ENCODE data around the gene COBL. TPM values are rescaled to one million over a fixed set of nuclear protein-coding genes. Genes with fewer than 3 reads are reported as not detected.

COBL gene
- total RNA-seq, 1 experiment from 2014 or later = 63.6 TPM

- Mint-ChIP-seq H3K27ac (ENCODE audit: unreplicated experiment) (no peak overlapping the region), H3K4me1 (ENCODE audit: low read depth, unreplicated experiment) (peaks cover 9% of the 10 kb centered on the region), H3K4me3 (ENCODE audit: unreplicated experiment) (no peak overlapping the region), H3K9me3 (ENCODE audit: unreplicated experiment) (no peaks in the 10 kb centered on the region), H3K36me3 (ENCODE audit: insufficient read depth, unreplicated experiment) (peaks cover 27% of the 10 kb centered on the region), H3K27me3 (ENCODE audit: insufficient read depth, unreplicated experiment) (no peaks in the 10 kb centered on the region)
- CTCF ChIA-PET = no interaction called here
- TF ChIP-seq CTCF (IDR thresholded peaks at IDR 0.05; ENCODE audit: insufficient read depth in 1 of 2, low read depth in 1 of 2, low read length in 1 of 2, severe bottlenecking in 1 of 2, unreplicated experiment in 1 of 2) = no peak
- Histone ChIP-seq H3K27me3 (replicated peaks; ENCODE audit: control insufficient read depth, insufficient read depth, low read length) (no peaks in the 10 kb centered on the region), H3K4me1 (no peaks in the 10 kb centered on the region), H3K9me3 (no peaks in the 10 kb centered on the region), H3K36me3 (ENCODE audit: control insufficient read depth, insufficient read depth, low read length) (no peaks in the 10 kb centered on the region), H3K4me3 (ENCODE audit: low read depth, low read length) (no peak overlapping the region)
- no TSS peak for BruUV-seq (replicated peaks)
- POLR2A ChIA-PET = no interaction called here
- no peak for DNase-seq
- intact Hi-C loops (cut with micrococcal nuclease; ENCODE audit: unreplicated experiment) = loop anchor here (5.0 to 10.0 kb wide), 2 partner anchors 55 to 152 kb away; no protein-coding TSS in a partner anchor
These were observed 303.9 kb downstream of the COBL start for GRCh38 chr7:51012569-51013217.

GRCh38 chr7:51011710-51012350, 304.8 kb downstream of the COBL start:
- H3K36me3 Mint-ChIP-seq (ENCODE audit: insufficient read depth, unreplicated experiment) = peaks cover 21% of the 10 kb centered on the region
- H3K4me1 Mint-ChIP-seq (ENCODE audit: low read depth, unreplicated experiment) = peaks cover 9% of the 10 kb centered on the region
- CTCF ChIA-PET = no interaction called here
- Histone ChIP-seq H3K9me3 (no peaks in the 10 kb centered on the region), H3K36me3 (ENCODE audit: control insufficient read depth, insufficient read depth, low read length) (no peaks in the 10 kb centered on the region), H3K4me1 (no peaks in the 10 kb centered on the region), H3K27me3 (replicated peaks; ENCODE audit: control insufficient read depth, insufficient read depth, low read length) (no peaks in the 10 kb centered on the region), H3K4me3 (ENCODE audit: low read depth, low read length) (no peak overlapping the region)
- H3K27ac Mint-ChIP-seq (ENCODE audit: unreplicated experiment) = no peak overlapping the region
- H3K9me3 Mint-ChIP-seq (ENCODE audit: unreplicated experiment) = no peaks in the 10 kb centered on the region
- BruUV-seq (replicated peaks) = no TSS peak
- H3K4me3 Mint-ChIP-seq (ENCODE audit: unreplicated experiment) = no peak overlapping the region
- POLR2A ChIA-PET = no interaction called here
- no peaks in the 10 kb centered on the region for H3K27me3 Mint-ChIP-seq (ENCODE audit: insufficient read depth, unreplicated experiment)
- intact Hi-C loops (cut with micrococcal nuclease; ENCODE audit: unreplicated experiment) = loop anchor here (5.0 to 10.0 kb wide), 2 partner anchors 55 to 153 kb away; no protein-coding TSS in a partner anchor
- no peak for TF ChIP-seq CTCF (IDR thresholded peaks at IDR 0.05; ENCODE audit: insufficient read depth in 1 of 2, low read depth in 1 of 2, low read length in 1 of 2, severe bottlenecking in 1 of 2, unreplicated experiment in 1 of 2)
- DNase-seq = no peak

- Histone ChIP-seq H3K4me3 (ENCODE audit: low read depth, low read length) (no peak overlapping the region), H3K27me3 (replicated peaks; ENCODE audit: control insufficient read depth, insufficient read depth, low read length) (no peaks in the 10 kb centered on the region), H3K36me3 (ENCODE audit: control insufficient read depth, insufficient read depth, low read length) (no peaks in the 10 kb centered on the region), H3K9me3 (no peaks in the 10 kb centered on the region), H3K4me1 (no peaks in the 10 kb centered on the region)
- H3K27me3 Mint-ChIP-seq (ENCODE audit: insufficient read depth, unreplicated experiment) = no peaks in the 10 kb centered on the region
- H3K9me3 Mint-ChIP-seq (ENCODE audit: unreplicated experiment) = no peaks in the 10 kb centered on the region
- no TSS peak for BruUV-seq (replicated peaks)
- no peak for DNase-seq
- intact Hi-C loops (cut with micrococcal nuclease; ENCODE audit: unreplicated experiment) = loop anchor here (5.0 to 10.0 kb wide), 2 partner anchors 57 to 154 kb away; no protein-coding TSS in a partner anchor
- POLR2A ChIA-PET = no interaction called here
- H3K36me3 Mint-ChIP-seq (ENCODE audit: insufficient read depth, unreplicated experiment) = peaks cover 18% of the 10 kb centered on the region
- TF ChIP-seq CTCF (IDR thresholded peaks at IDR 0.05; ENCODE audit: insufficient read depth in 1 of 2, low read depth in 1 of 2, low read length in 1 of 2, severe bottlenecking in 1 of 2, unreplicated experiment in 1 of 2) = no peak
- H3K4me1 Mint-ChIP-seq (ENCODE audit: low read depth, unreplicated experiment) = peaks cover 9% of the 10 kb centered on the region
- no peak overlapping the region for H3K27ac Mint-ChIP-seq (ENCODE audit: unreplicated experiment)
- H3K4me3 Mint-ChIP-seq (ENCODE audit: unreplicated experiment) = no peak overlapping the region
- CTCF ChIA-PET = no interaction called here
These were observed 306.1 kb downstream of the COBL start for GRCh38 chr7:51010534-51010933.

All from Caco-2 (cell line).